Endothelial cell of umbilical vein (primary cell): ENCODE results near the gene ASAP2. TPM values are rescaled to one million over a fixed set of nuclear protein-coding genes. Genes with fewer than 3 reads are reported as not detected.

Source experiments
- BruUV-seq: library from RNA; stranded (reverse); fragments of 400-500 nt; replicated peaks from 2 replicates; lab custom pipeline; 2021; lab: Mats Ljungman, UMichigan
- CTCF ChIA-PET: fragments of 300-600, 350-600 bp; sonication (Branson Sonifier 250); formaldehyde crosslinking; loops from one replicate; lab custom pipeline; 2021; ENCODE audit warnings: antibody characterized with exemption, inconsistent platforms; lab: Charles Lee
- POLR2A ChIA-PET: fragments of 300-600, 350-600 bp; sonication (Branson Sonifier 250); formaldehyde crosslinking; loops from one replicate; lab custom pipeline; 2021; ENCODE audit warnings: antibody characterized with exemption, inconsistent platforms; lab: Charles Lee
- DNase-seq: peaks from one replicate; pipeline ENCODE4 v3.0.0-alpha.2; 2011; ENCODE audit warnings: low read depth, low spot score
- FAIRE-seq: peaks from 2 replicates; lab custom pipeline; 2011; peaks lifted over from hg19 to GRCh38; lab: Jason Lieb, UNC
- H2AFZ ChIP-seq: 2 replicates; pipeline ENCODE4 v1.6.0; 2012; ENCODE audit warnings: low read depth, low read length, control low read depth, inconsistent platforms
- H3K27ac ChIP-seq: 2 replicates; pipeline ENCODE4 v1.5.1; 2011; ENCODE audit warnings: low read depth, mild to moderate bottlenecking, control low read depth, low read length, moderate library complexity; ENCODE audit not compliant: insufficient read depth
- H3K27me3 ChIP-seq, 2 experiments: 2 replicates each; pipeline versions ENCODE4 v1.6.0 to v1.6.1; 2011; ENCODE audit warnings: low read length in 2 of 2, mixed read lengths in 1 of 2; ENCODE audit not compliant: control insufficient read depth in 2 of 2, insufficient read depth in 2 of 2
- H3K36me3 ChIP-seq, 2 experiments: 2 replicates in 1 of 2; 3 replicates in 1 of 2; pipeline ENCODE4 v1.5.1; 2011; ENCODE audit warnings: low read length in 2 of 2, mild to moderate bottlenecking in 1 of 2, moderate library complexity in 1 of 2; ENCODE audit not compliant: control insufficient read depth in 2 of 2, insufficient read depth in 2 of 2; ENCODE audit errors: extremely low read depth in 1 of 2
- H3K4me1 ChIP-seq: 3 replicates; pipeline ENCODE4 v1.5.1; 2011; ENCODE audit warnings: mild to moderate bottlenecking, low read length; ENCODE audit not compliant: control insufficient read depth, insufficient read depth; ENCODE audit errors: extremely low read depth
- H3K4me2 ChIP-seq: 2 replicates; pipeline ENCODE4 v1.6.1; 2011; ENCODE audit warnings: low read length, control low read depth, mixed read lengths; ENCODE audit not compliant: insufficient read depth
- H3K4me3 ChIP-seq, 3 experiments: fragments of 200-600 bp in 1 of 3; sonication (generic), shearing (Covaris generic) in 1 of 3; replicated peaks in 1 of 3; 2 replicates each; pipeline ENCODE4 v1.5.1; 2011 to 2016; ENCODE audit warnings: control low read depth in 3 of 3, low read length in 3 of 3, mild to moderate bottlenecking in 2 of 3, inconsistent platforms in 1 of 3, low read depth in 1 of 3, moderate library complexity in 1 of 3; ENCODE audit not compliant: insufficient read depth in 1 of 3
- H3K79me2 ChIP-seq: 2 replicates; pipeline ENCODE4 v1.6.0; 2012; ENCODE audit warnings: low read length, inconsistent platforms; ENCODE audit not compliant: control insufficient read depth, insufficient read depth
- H3K9ac ChIP-seq: replicated peaks from 2 replicates; pipeline ENCODE3; 2011; ENCODE audit warnings: low read length, control low read depth; ENCODE audit not compliant: insufficient read depth; ENCODE audit errors: extremely low read depth
- H3K9me1 ChIP-seq: replicated peaks from 3 replicates; pipeline ENCODE4 v1.6.0; 2011; ENCODE audit warnings: mild to moderate bottlenecking, low read length; ENCODE audit not compliant: control insufficient read depth, insufficient read depth; ENCODE audit errors: extremely low read depth
- H3K9me3 ChIP-seq: replicated peaks from 2 replicates; pipeline ENCODE4 v1.5.1; 2012; ENCODE audit warnings: low read length, inconsistent platforms; ENCODE audit not compliant: control insufficient read depth, insufficient read depth
- H4K20me1 ChIP-seq: replicated peaks from 2 replicates; pipeline ENCODE3; 2011; ENCODE audit warnings: mild to moderate bottlenecking, low read length; ENCODE audit not compliant: control insufficient read depth, insufficient read depth; ENCODE audit errors: extremely low read depth
- CTCF ChIP-seq, 2 donors: IDR thresholded peaks; 1 replicate in 1 of 2; 2 replicates in 1 of 2; pipeline ENCODE4 v1.5.1; 2011; ENCODE audit warnings: low read length in 2 of 2, mild to moderate bottlenecking in 2 of 2, moderate library complexity in 2 of 2, control low read depth in 1 of 2, inconsistent platforms in 1 of 2, low read depth in 1 of 2; ENCODE audit not compliant: insufficient read depth in 1 of 2; ENCODE audit errors: extremely low read depth in 1 of 2
- EZH2 ChIP-seq: IDR thresholded peaks from 2 replicates; pipeline ENCODE4 v1.6.1; 2012; ENCODE audit warnings: borderline replicate concordance, low read depth, mild to moderate bottlenecking, moderate library complexity, low read length, inconsistent platforms; ENCODE audit not compliant: severe bottlenecking
- FOS ChIP-seq: IDR thresholded peaks from 2 replicates; pipeline ENCODE4 v1.6.1; 2011; ENCODE audit warnings: mild to moderate bottlenecking, low read length, moderate library complexity, borderline replicate concordance; ENCODE audit not compliant: insufficient read depth
- GATA2 ChIP-seq: IDR thresholded peaks from 2 replicates; pipeline ENCODE4 v1.7.0; 2011; ENCODE audit warnings: low read depth, mild to moderate bottlenecking, moderate library complexity, mixed read lengths, low read length; ENCODE audit not compliant: insufficient read length, insufficient read depth
- JUN ChIP-seq: IDR thresholded peaks from 2 replicates; pipeline ENCODE4 v1.6.1; 2011; ENCODE audit warnings: borderline replicate concordance, low read depth; ENCODE audit not compliant: insufficient read length, insufficient read depth
- MAX ChIP-seq: IDR thresholded peaks from 2 replicates; pipeline ENCODE4 v1.6.1; 2011; ENCODE audit not compliant: insufficient read depth, insufficient read length
- MYC ChIP-seq: IDR thresholded peaks from one replicate; pipeline ENCODE4 v1.6.1; 2011; ENCODE audit warnings: mild to moderate bottlenecking, low read depth, low read length
- POLR2A ChIP-seq: IDR thresholded peaks from 2 replicates; pipeline ENCODE4 v1.6.1; 2012; ENCODE audit warnings: low read depth, mild to moderate bottlenecking, control low read depth, low read length
- POLR2AphosphoS5 ChIP-seq: IDR thresholded peaks from 2 replicates; pipeline ENCODE4 v1.6.1; 2012; ENCODE audit warnings: low read depth, mild to moderate bottlenecking, control low read depth, low read length, moderate library complexity; ENCODE audit not compliant: insufficient read depth
- dilution Hi-C: fragments of 300-500 bp; cut with MboI; formaldehyde crosslinking; loops from one replicate; pipeline ENCODE4 v1.15.0; 2019; ENCODE audit warnings: low sequenced_read_pairs; ENCODE audit not compliant: extremely low pct_ligation_motif_present
- intact Hi-C: fragments of 100-400 bp; cut with micrococcal nuclease; formaldehyde crosslinking; loops from one replicate; pipeline ENCODE4 v1.10.0; 2022
- polyA plus RNA-seq, 4 experiments: library from polyadenylated mRNA; depleted of rRNA in 3 of 4; stranded (reverse) in 3 of 4; unstranded in 1 of 4; fragments of >200 nt; gene quantifications; 2 replicates each; pipeline versions ENCODE4 v1.2.1 to v1.2.3, GENCODE V29; 2011 to 2012; ENCODE audit warnings: missing spikeins in 1 of 4
- total RNA-seq: library from RNA; stranded (reverse); gene quantifications from 2 replicates; pipeline ENCODE4 v1.2.3, GENCODE V29; 2021

The ASAP2 gene
- total and polyA plus RNA-seq, 2 donors (not counting 3 experiments of a cell fraction or from before 2014, with no cell fraction given), result 31.1 to 79.2 TPM

- POLR2A ChIA-PET, result no interaction called here
- peaks cover 53% of the 10 kb centered on the region for H3K79me2 ChIP-seq
These were observed 94.3 kb downstream of the ASAP2 start for GRCh38 chr2:9300829-9301453.

GRCh38 chr2:9302755-9303154, 96.1 kb downstream of the ASAP2 start:
- H3K9me1 ChIP-seq, result no peaks in the 10 kb centered on the region
- FAIRE-seq (no peak), DNase-seq (no peak)
- H3K27me3 ChIP-seq, result no peaks in the 10 kb centered on the region
- no peak overlapping the region for H3K9ac ChIP-seq
- H3K4me1 ChIP-seq, result no peaks in the 10 kb centered on the region
- no peak overlapping the region for H3K4me2 ChIP-seq
- dilution Hi-C loops, result no loop called here
- H3K36me3 ChIP-seq, result peaks cover 3 to 6% of the 10 kb centered on the region in 2 experiments
- ChIA-PET POLR2A (no interaction called here), CTCF (interaction anchor here (0.8 kb wide), 1 partner anchor 31 kb away, joined by 3 read pairs; no protein-coding TSS in a partner anchor)
- no peak overlapping the region for H3K27ac ChIP-seq
- intact Hi-C loops, result no loop called here
- no peaks in the 10 kb centered on the region for H3K9me3 ChIP-seq
- no peak overlapping the region for H2AFZ ChIP-seq
- H3K4me3 ChIP-seq, result no peak overlapping the region
- BruUV-seq, result no TSS peak
- TF ChIP-seq GATA2 (no peak), POLR2AphosphoS5 (no peak), EZH2 (no peak), POLR2A (no peak), CTCF (IDR thresholded peaks at IDR 0.05; ENCODE audit: extremely low read depth in 1 of 2, insufficient read depth in 1 of 2, low read depth in 1 of 2, low read length in 2 of 2) (no peak), JUN (no peak), MAX (no peak), FOS (no peak), MYC (no peak)
- H3K79me2 ChIP-seq, result peaks cover 48% of the 10 kb centered on the region
- H4K20me1 ChIP-seq, result no peaks in the 10 kb centered on the region

More at GRCh38 chr2:9300829-9301453, 94.3 kb downstream of the ASAP2 start:
- no peaks in the 10 kb centered on the region for H3K4me1 ChIP-seq
- TF ChIP-seq JUN (no peak), GATA2 (no peak), POLR2A (no peak), MAX (no peak), MYC (no peak), FOS (no peak), EZH2 (no peak)
- no peaks in the 10 kb centered on the region for H3K9me1 ChIP-seq
- intact Hi-C loops, result no loop called here
- H3K27me3 ChIP-seq, result no peaks in the 10 kb centered on the region
- dilution Hi-C loops, result no loop called here
- FAIRE-seq, result no peak
- no peak overlapping the region for H3K27ac ChIP-seq
- no TSS peak for BruUV-seq
- H3K36me3 ChIP-seq, result peaks cover 3 to 6% of the 10 kb centered on the region in 2 experiments
- H3K9me3 ChIP-seq, result no peaks in the 10 kb centered on the region
- no peak overlapping the region for H2AFZ ChIP-seq
- CTCF ChIA-PET, result interaction anchor here (0.8 to 1.4 kb wide), 3 partner anchors 9 to 112 kb away, joined by 3 to 8 read pairs (median 3); no protein-coding TSS in a partner anchor
- no peak overlapping the region for H3K4me3 ChIP-seq
- no peaks in the 10 kb centered on the region for H4K20me1 ChIP-seq
- H3K9ac ChIP-seq, result no peak overlapping the region
- H3K4me2 ChIP-seq, result no peak overlapping the region
- no peak for DNase-seq
